Measurements from ENCODE around the gene SEMA5A. TPM values are rescaled to one million over a fixed set of nuclear protein-coding genes. Genes with fewer than 3 reads are reported as not detected.

SEMA5A gene
- total and polyA plus RNA-seq, 2 of the 13 experiments (the other 11 are each of a cell fraction or from before 2014, with no cell fraction given): 0.01 TPM; not detected in 1

DNA sequence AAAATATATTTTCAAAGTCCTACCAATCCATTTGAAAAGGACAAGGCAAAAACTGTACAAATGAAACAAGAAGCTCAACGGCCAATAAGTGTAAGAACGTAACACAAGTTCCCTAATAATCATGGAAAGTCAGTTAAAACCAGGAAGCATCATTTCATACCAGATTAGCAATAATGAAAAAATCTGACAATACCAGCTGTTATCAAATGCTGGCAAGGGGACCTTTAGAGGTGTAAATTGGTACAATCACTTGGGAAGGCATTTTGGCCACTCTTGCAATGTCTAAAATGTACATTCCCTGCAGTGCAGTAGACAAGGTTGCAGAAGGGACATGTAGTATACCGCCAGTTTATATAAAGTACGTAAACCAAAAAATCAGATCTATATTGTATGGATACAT lies 10.1 kb upstream of the SEMA5A start:
- Histone ChIP-seq H3K36me3 (replicated peaks in 1 of 2; ENCODE audit: control insufficient read depth in 1 of 2, insufficient read depth in 2 of 2, low read length in 2 of 2) (no peaks in the 10 kb centered on the region), H3K4me2 (ENCODE audit: low read depth, low read length) (no peak overlapping the region), H3K79me2 (ENCODE audit: insufficient read depth, low read length) (no peaks in the 10 kb centered on the region), H3K9me3 (ENCODE audit: low read length) (no peaks in the 10 kb centered on the region), H3K27ac (ENCODE audit: extremely low read length, insufficient read depth, low read length) (no peak overlapping the region), H2AFZ (ENCODE audit: low read length) (no peak overlapping the region), H4K20me1 (ENCODE audit: insufficient read depth, low read length) (no peaks in the 10 kb centered on the region), H3K4me1 (ENCODE audit: insufficient read depth, low read length) (no peaks in the 10 kb centered on the region), H3K27me3 (ENCODE audit: control insufficient read depth in 1 of 2, insufficient read depth in 2 of 2, low read length in 2 of 2) (0 out of 5 replicates have a peak, but pooled peaks cover 0 to 3% of the 10 kb centered on the region in 2 experiments), H3K4me3 (replicated peaks in 1 of 3; ENCODE audit: insufficient read depth in 1 of 3, low read depth in 2 of 3, low read length in 3 of 3) (no peak overlapping the region), H3K9ac (ENCODE audit: insufficient read depth, low read depth, low read length) (no peak overlapping the region)
- FAIRE-seq (no peak), ATAC-seq (no peak), DNase-seq (ENCODE audit: low spot score) (no peak)
- no peak for TF ChIP-seq ZNF382 (CRISPR knock-in tag; IDR thresholded peaks at IDR 0.05; ENCODE audit: borderline replicate concordance)
- no peak for TF ChIP-seq TBX3 (IDR thresholded peaks at IDR 0.05; ENCODE audit: borderline replicate concordance)
- no peak for TF ChIP-seq XRCC5 (optimal IDR thresholded peaks at IDR 0.05; ENCODE audit: low read length)
- TF ChIP-seq ZKSCAN1 (IDR thresholded peaks at IDR 0.05; ENCODE audit: low read length): no peak
- no peak for TF ChIP-seq ZNF569 (CRISPR knock-in tag; IDR thresholded peaks at IDR 0.05; ENCODE audit: borderline replicate concordance)
- no peak for TF ChIP-seq ZNF296 (CRISPR knock-in tag; conservative IDR thresholded peaks at IDR 0.05)
- no peak for TF ChIP-seq SETDB1 (CRISPR knock-in tag; IDR thresholded peaks at IDR 0.05; ENCODE audit: borderline replicate concordance)
- no peak for TF ChIP-seq ZNF251 (CRISPR knock-in tag; IDR thresholded peaks at IDR 0.05)
- TF ChIP-seq MAZ (IDR thresholded peaks at IDR 0.05; ENCODE audit: borderline replicate concordance, low read depth, low read length): no peak
- TF ChIP-seq MAZ (CRISPR knock-in tag; IDR thresholded peaks at IDR 0.05; ENCODE audit: low read depth): no peak
- no peak for TF ChIP-seq KDM5A (IDR thresholded peaks at IDR 0.05; ENCODE audit: borderline replicate concordance, low read length)
- TF ChIP-seq ZNF383 (CRISPR knock-in tag; IDR thresholded peaks at IDR 0.05; ENCODE audit: borderline replicate concordance): no peak
- TF ChIP-seq KMT2B (CRISPR knock-in tag; IDR thresholded peaks at IDR 0.05): no peak
- intact Hi-C loops (cut with micrococcal nuclease; ENCODE audit: unreplicated experiment) (no loop called here), in situ Hi-C loops (cut with HindIII; ENCODE audit: extremely low pct_ligation_motif_present, low pct_unique_long_range_greater_than_20kb) (no loop called here)
- ChIA-PET CTCF (ENCODE audit: low intra/inter-chr PET ratio, low total read pairs) (no interaction called here), POLR2A (no interaction called here)
- WGBS (ENCODE audit: low lambda C conversion rate): 20% methylated on average over 4 of the region's 4 CpGs
- BruUV-seq (replicated peaks): no TSS peak
